Measurements from ENCODE around the gene AP1S1.

GRCh38 chr7:101163279-101164070 is 9.2 kb downstream of the AP1S1 start:
- TF ChIP-seq CTCF (IDR thresholded peaks at IDR 0.05; ENCODE audit: borderline replicate concordance, extremely low read depth, low read length, poor library complexity, severe bottlenecking) = no peak
- no peak for TF ChIP-seq EZH2 (IDR thresholded peaks at IDR 0.05; ENCODE audit: borderline replicate concordance, low read depth, low read length, severe bottlenecking)
